ENCODE results near the gene STK11. TPM values are rescaled to one million over a fixed set of nuclear protein-coding genes. Genes with fewer than 3 reads are reported as not detected.

Gene STK11
- total and polyA plus RNA-seq, 9 donors: 36.9 to 71.2 (median 54.2) TPM

GRCh38 chr19:1265615-1266128, 60.1 kb downstream of the STK11 start:
- peak in 4 of 5 donors; percentile 66 to 75 (median 72) for DNase-seq
- Histone ChIP-seq H3K36me3 (no peaks in the 10 kb centered on the region), H3K4me3 (peak overlapping the region; percentile 49), H3K27me3 (no peaks in the 10 kb centered on the region), H3K9me3 (no peaks in the 10 kb centered on the region), H3K27ac (peak overlapping the region; percentile 86 to 93), H3K4me1 (ENCODE audit: insufficient read depth) (peaks cover 30% of the 10 kb centered on the region)
- intact Hi-C loops (cut with DNase I): loop anchor here in 3 of 4 donors (1.0 to 2.0 kb wide), 2 partner anchors 21 kb away; no protein-coding TSS in a partner anchor
- 6 to 12% (median 11%) methylated on average over 24 to 28 of the region's 28 CpGs for whole genome bisulfite sequencing, 3 donors
- TF ChIP-seq EP300 (IDR thresholded peaks at IDR 0.05): no peak
- TF ChIP-seq, protein P1, sequence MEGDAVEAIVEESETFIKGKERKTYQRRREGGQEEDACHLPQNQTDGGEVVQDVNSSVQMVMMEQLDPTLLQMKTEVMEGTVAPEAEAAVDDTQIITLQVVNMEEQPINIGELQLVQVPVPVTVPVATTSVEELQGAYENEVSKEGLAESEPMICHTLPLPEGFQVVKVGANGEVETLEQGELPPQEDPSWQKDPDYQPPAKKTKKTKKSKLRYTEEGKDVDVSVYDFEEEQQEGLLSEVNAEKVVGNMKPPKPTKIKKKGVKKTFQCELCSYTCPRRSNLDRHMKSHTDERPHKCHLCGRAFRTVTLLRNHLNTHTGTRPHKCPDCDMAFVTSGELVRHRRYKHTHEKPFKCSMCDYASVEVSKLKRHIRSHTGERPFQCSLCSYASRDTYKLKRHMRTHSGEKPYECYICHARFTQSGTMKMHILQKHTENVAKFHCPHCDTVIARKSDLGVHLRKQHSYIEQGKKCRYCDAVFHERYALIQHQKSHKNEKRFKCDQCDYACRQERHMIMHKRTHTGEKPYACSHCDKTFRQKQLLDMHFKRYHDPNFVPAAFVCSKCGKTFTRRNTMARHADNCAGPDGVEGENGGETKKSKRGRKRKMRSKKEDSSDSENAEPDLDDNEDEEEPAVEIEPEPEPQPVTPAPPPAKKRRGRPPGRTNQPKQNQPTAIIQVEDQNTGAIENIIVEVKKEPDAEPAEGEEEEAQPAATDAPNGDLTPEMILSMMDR (IDR thresholded peaks at IDR 0.05): no peak
- no peak for TF ChIP-seq POLR2A (IDR thresholded peaks at IDR 0.05)

DNA sequence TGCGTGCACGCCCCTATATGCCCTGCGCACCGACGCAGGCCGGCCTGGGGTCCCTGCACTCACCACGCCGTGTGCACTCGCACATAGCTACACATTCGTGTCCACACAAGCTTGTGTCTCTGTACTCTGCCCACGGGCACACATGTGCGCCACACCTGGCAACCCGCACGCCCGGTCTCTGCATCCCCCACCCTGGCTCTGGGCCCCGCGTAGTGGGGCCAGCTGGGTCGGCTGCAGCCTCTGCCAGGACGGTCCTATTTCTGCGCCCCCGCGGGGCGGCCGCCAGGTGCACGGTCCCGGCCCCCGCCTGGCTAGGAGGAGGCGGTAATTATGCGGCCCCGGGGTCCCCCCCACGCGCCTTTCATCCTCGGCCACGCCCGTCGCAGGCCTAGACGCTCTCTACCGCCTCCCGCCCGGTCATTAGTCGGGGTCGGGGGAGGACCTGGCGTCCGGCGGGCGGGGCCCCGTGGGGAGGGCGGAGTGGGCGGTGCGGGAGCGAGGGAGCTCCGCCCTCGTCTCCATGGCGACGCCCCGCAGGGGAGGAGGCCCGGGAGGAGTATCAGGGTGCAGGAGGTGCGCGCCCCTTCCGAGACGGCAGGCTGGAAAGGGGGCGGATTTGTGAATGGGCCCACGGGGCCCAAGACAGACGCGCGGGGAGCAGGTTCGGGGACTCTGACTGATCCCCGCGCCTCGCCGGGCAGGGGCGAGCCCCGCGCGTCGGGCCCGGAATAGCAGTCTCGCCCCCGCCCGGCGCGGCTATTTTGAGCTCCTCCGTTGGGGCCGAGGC, 60.7 kb downstream of the STK11 start:
- TF ChIP-seq, protein P1 (IDR thresholded peaks at IDR 0.05): no peak
- no peak for TF ChIP-seq POLR2A (IDR thresholded peaks at IDR 0.05)
- TF ChIP-seq EP300 (IDR thresholded peaks at IDR 0.05): no peak
- Histone ChIP-seq H3K4me1 (ENCODE audit: insufficient read depth) (peaks cover 36% of the 10 kb centered on the region), H3K36me3 (no peaks in the 10 kb centered on the region), H3K4me3 (peak overlapping the region; percentile 49), H3K9me3 (no peaks in the 10 kb centered on the region), H3K27me3 (no peaks in the 10 kb centered on the region), H3K27ac (peak overlapping the region; percentile 86 to 93)
- WGBS, 3 donors: 1 to 3% (median 2%) methylated on average over 51 to 84 of the region's 84 CpGs
- intact Hi-C loops (cut with DNase I): loop anchor here in 3 of 4 donors (1.0 to 2.0 kb wide), 2 partner anchors 22 kb away; no protein-coding TSS in a partner anchor
- peak; percentile 85 to 90 (median 87) for DNase-seq

GRCh38 chr19:1266916-1267476, 61.4 kb downstream of the STK11 start:
- WGBS, 3 donors: 1 to 2% (median 1%) methylated on average over 18 to 59 of the region's 59 CpGs
- H3K4me3 ChIP-seq: peak overlapping the region; percentile 49
- peak overlapping the region; percentile 86 to 93 for H3K27ac ChIP-seq
- peaks cover 39% of the 10 kb centered on the region for H3K4me1 ChIP-seq (ENCODE audit: insufficient read depth)
- TF ChIP-seq, protein P1 (IDR thresholded peaks at IDR 0.05): peak; percentile 85 to 100 (median 100)
- TF ChIP-seq EP300 (IDR thresholded peaks at IDR 0.05) (no peak), POLR2A (IDR thresholded peaks at IDR 0.05) (peak; percentile 36)
- no peaks in the 10 kb centered on the region for H3K27me3 ChIP-seq
- peak; percentile 70 to 90 (median 82) for DNase-seq
- H3K36me3 ChIP-seq: no peaks in the 10 kb centered on the region
- intact Hi-C loops (cut with DNase I): loop anchor here (1.0 to 2.0 kb wide), 2 partner anchors 22 to 23 kb away; no protein-coding TSS in a partner anchor
- no peaks in the 10 kb centered on the region for H3K9me3 ChIP-seq

DNA sequence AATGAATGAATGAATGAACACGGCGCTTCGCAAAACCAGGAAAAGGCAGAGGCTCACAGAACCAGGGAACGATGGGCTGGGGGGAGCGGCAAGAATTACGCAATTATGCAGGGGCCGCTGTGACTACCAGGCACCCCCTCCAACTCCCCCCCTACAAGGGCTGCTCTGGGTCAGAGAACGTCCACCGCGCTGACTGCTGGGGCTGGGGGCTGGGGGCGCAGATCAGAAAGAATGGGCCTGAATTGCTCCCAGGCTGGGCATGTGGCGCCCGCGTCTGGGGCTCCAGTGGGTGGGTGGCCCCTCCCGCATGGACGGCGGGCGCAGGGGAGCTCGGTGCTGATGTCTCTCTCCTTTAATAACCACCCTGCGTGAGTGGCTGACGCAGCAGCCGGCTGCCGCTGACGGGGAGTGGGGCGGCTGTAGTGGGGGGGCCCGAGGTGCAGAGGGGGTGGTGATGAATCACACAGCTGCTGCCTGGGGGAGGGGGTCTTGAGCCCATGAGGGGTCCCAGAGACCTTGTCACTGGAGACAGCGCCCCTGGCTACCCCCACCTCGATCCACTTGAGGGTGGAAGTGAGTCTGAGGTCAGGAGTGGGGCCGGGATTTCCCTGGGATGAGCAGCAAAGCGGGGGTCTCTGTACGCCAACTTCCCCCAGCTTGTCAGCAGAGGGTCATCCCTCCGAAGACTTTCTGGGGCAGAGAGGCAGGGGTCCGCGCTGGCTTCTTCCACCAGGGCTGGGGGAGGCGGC, 62.1 kb downstream of the STK11 start:
- no peaks in the 10 kb centered on the region for H3K36me3 ChIP-seq
- H3K9me3 ChIP-seq: no peaks in the 10 kb centered on the region
- no peaks in the 10 kb centered on the region for H3K27me3 ChIP-seq
- H3K4me3 ChIP-seq: peak overlapping the region; percentile 49
- peak overlapping the region in 1 of 2 donors; percentile 38 for H3K27ac ChIP-seq
- TF ChIP-seq POLR2A (IDR thresholded peaks at IDR 0.05): no peak
- TF ChIP-seq, protein P1 (IDR thresholded peaks at IDR 0.05): no peak
- no peak for TF ChIP-seq EP300 (IDR thresholded peaks at IDR 0.05)
- intact Hi-C loops (cut with DNase I): loop anchor here in 2 of 4 donors (1.0 to 2.0 kb wide), 2 partner anchors 23 kb away; no protein-coding TSS in a partner anchor
- WGBS, 3 donors: 27 to 44% (median 30%) methylated on average over 32 to 35 of the region's 35 CpGs
- peaks cover 33% of the 10 kb centered on the region for H3K4me1 ChIP-seq (ENCODE audit: insufficient read depth)
- peak in 4 of 5 donors; percentile 67 to 71 (median 68) for DNase-seq
